Duodenal mucosa (tissue), 2 donors: ENCODE data around the gene ATG4C.

Experiments
- H3K27ac ChIP-seq: one replicate; pipeline ENCODE4 v1.7.0; 2013; ENCODE audit warnings: low read depth, low read length
- H3K27me3 ChIP-seq, 2 donors: one replicate each; pipeline ENCODE4 v1.7.0; 2013; ENCODE audit warnings: low read length in 2 of 2, control low read depth in 1 of 2; ENCODE audit not compliant: insufficient read depth in 2 of 2, control insufficient read depth in 1 of 2
- H3K36me3 ChIP-seq, 2 donors: one replicate each; pipeline ENCODE4 v1.7.0; 2013; ENCODE audit warnings: low read length in 2 of 2, control low read depth in 1 of 2; ENCODE audit not compliant: insufficient read depth in 2 of 2, control insufficient read depth in 1 of 2
- H3K4me1 ChIP-seq, 2 donors: one replicate each; pipeline ENCODE4 v1.7.0; 2013; ENCODE audit warnings: low read length in 2 of 2, control low read depth in 1 of 2; ENCODE audit not compliant: insufficient read depth in 2 of 2, control insufficient read depth in 1 of 2
- H3K4me3 ChIP-seq, 2 donors: one replicate each; pipeline ENCODE4 v1.7.0; 2013; ENCODE audit warnings: low read length in 2 of 2, low read depth in 1 of 2
- H3K9ac ChIP-seq, 2 donors: one replicate each; pipeline ENCODE4 v1.7.0; 2013; ENCODE audit warnings: low read length in 2 of 2, low read depth in 1 of 2
- H3K9me3 ChIP-seq, 2 donors: one replicate each; pipeline ENCODE4 v1.7.0; 2013; ENCODE audit warnings: low read length in 2 of 2, control low read depth in 1 of 2; ENCODE audit not compliant: control insufficient read depth in 1 of 2

ATG4C gene

GRCh38 chr1:62877579-62877978, 93.6 kb downstream of the ATG4C start:
- Histone ChIP-seq H3K9me3 (peaks cover 0 to 3% of the 10 kb centered on the region in 2 donors), H3K27ac (no peak overlapping the region), H3K27me3 (peaks cover 0 to 4% of the 10 kb centered on the region in 2 donors)

GRCh38 chr1:62879962-62880361, 96.0 kb downstream of the ATG4C start:
- H3K27me3 ChIP-seq = peaks cover 0 to 4% of the 10 kb centered on the region in 2 donors
- H3K9ac ChIP-seq = no peak overlapping the region
- H3K4me1 ChIP-seq = no peaks in the 10 kb centered on the region
- no peak overlapping the region for H3K27ac ChIP-seq
- no peak overlapping the region for H3K4me3 ChIP-seq
- no peaks in the 10 kb centered on the region for H3K36me3 ChIP-seq
- peaks cover 0 to 3% of the 10 kb centered on the region in 2 donors for H3K9me3 ChIP-seq

More at GRCh38 chr1:62877579-62877978, 93.6 kb downstream of the ATG4C start:
- no peaks in the 10 kb centered on the region for H3K36me3 ChIP-seq
- H3K4me1 ChIP-seq = no peaks in the 10 kb centered on the region
- no peak overlapping the region for H3K9ac ChIP-seq
- H3K4me3 ChIP-seq = no peak overlapping the region

- H3K36me3 ChIP-seq = no peaks in the 10 kb centered on the region
- no peak overlapping the region for H3K9ac ChIP-seq
- H3K27ac ChIP-seq = no peak overlapping the region
- no peak overlapping the region for H3K4me3 ChIP-seq
- peaks cover 0 to 11% of the 10 kb centered on the region in 2 donors for H3K27me3 ChIP-seq
- H3K4me1 ChIP-seq = no peaks in the 10 kb centered on the region
- peaks cover 0 to 3% of the 10 kb centered on the region in 2 donors for H3K9me3 ChIP-seq
Measured at GRCh38 chr1:62882201-62883104, 98.5 kb downstream of the ATG4C start.

- Histone ChIP-seq H3K4me3 (no peak overlapping the region), H3K27me3 (peaks cover 0 to 11% of the 10 kb centered on the region in 2 donors), H3K9me3 (peaks cover 0 to 3% of the 10 kb centered on the region in 2 donors), H3K27ac (no peak overlapping the region), H3K9ac (no peak overlapping the region), H3K36me3 (no peaks in the 10 kb centered on the region), H3K4me1 (no peaks in the 10 kb centered on the region)
Measured at GRCh38 chr1:62884156-62884740, 100.3 kb downstream of the ATG4C start.

- H3K27me3 ChIP-seq = peaks cover 0 to 7% of the 10 kb centered on the region in 2 donors
- H3K27ac ChIP-seq = no peak overlapping the region
- H3K36me3 ChIP-seq = no peaks in the 10 kb centered on the region
- H3K4me1 ChIP-seq = no peaks in the 10 kb centered on the region
- no peaks in the 10 kb centered on the region for H3K9me3 ChIP-seq
- H3K4me3 ChIP-seq = no peak overlapping the region
- H3K9ac ChIP-seq = no peak overlapping the region
Measured at GRCh38 chr1:62887799-62888507, 104.0 kb downstream of the ATG4C start.

- H3K4me1 ChIP-seq = no peaks in the 10 kb centered on the region
- no peak overlapping the region for H3K27ac ChIP-seq
- H3K27me3 ChIP-seq = peaks cover 0 to 4% of the 10 kb centered on the region in 2 donors
- no peak overlapping the region for H3K4me3 ChIP-seq
- no peak overlapping the region for H3K9ac ChIP-seq
- H3K36me3 ChIP-seq = no peaks in the 10 kb centered on the region
- no peaks in the 10 kb centered on the region for H3K9me3 ChIP-seq
Measured at GRCh38 chr1:62891956-62892562, 108.1 kb downstream of the ATG4C start.

- Histone ChIP-seq H3K27ac (no peak overlapping the region), H3K4me3 (no peak overlapping the region), H3K36me3 (no peaks in the 10 kb centered on the region), H3K9me3 (no peaks in the 10 kb centered on the region), H3K9ac (no peak overlapping the region), H3K4me1 (no peaks in the 10 kb centered on the region), H3K27me3 (peaks cover 0 to 7% of the 10 kb centered on the region in 2 donors)
Measured at GRCh38 chr1:62897788-62898187, 113.9 kb downstream of the ATG4C start.

GRCh38 chr1:62900566-62900965, 116.6 kb downstream of the ATG4C start:
- Histone ChIP-seq H3K9ac (no peak overlapping the region), H3K9me3 (no peaks in the 10 kb centered on the region), H3K27me3 (peaks cover 0 to 2% of the 10 kb centered on the region in 2 donors), H3K4me1 (no peaks in the 10 kb centered on the region), H3K36me3 (no peaks in the 10 kb centered on the region), H3K4me3 (no peak overlapping the region), H3K27ac (no peak overlapping the region)

GRCh38 chr1:62901650-62902049, 117.7 kb downstream of the ATG4C start:
- Histone ChIP-seq H3K4me1 (no peaks in the 10 kb centered on the region), H3K27me3 (peaks cover 0 to 2% of the 10 kb centered on the region in 2 donors), H3K9me3 (no peaks in the 10 kb centered on the region), H3K36me3 (no peaks in the 10 kb centered on the region), H3K27ac (no peak overlapping the region), H3K4me3 (no peak overlapping the region), H3K9ac (no peak overlapping the region)
